SK-N-MC (cell line): ENCODE data around the gene SCMH1.

Source experiments
- DNase-seq: peaks from one replicate; pipeline ENCODE4 v3.0.0-alpha.2; 2011; ENCODE audit warnings: low read depth, low spot score
- H3K27ac ChIP-seq: fragments of 200-600 bp; sonication (generic); 2 replicates; pipeline ENCODE4 v1.5.1; 2016; ENCODE audit warnings: mixed run types
- H3K36me3 ChIP-seq: fragments of 200-600 bp; sonication (generic); 2 replicates; pipeline ENCODE4 v1.6.1; 2017; ENCODE audit warnings: antibody characterized with exemption, low read length, mixed read lengths; ENCODE audit not compliant: insufficient read depth
- H3K4me3 ChIP-seq: fragments of 200-600 bp; sonication (generic); 2 replicates; pipeline ENCODE4 v1.5.1; 2016
- H3K9ac ChIP-seq: fragments of 200-600 bp; sonication (generic); 2 replicates; pipeline ENCODE4 v1.8.0; 2017; ENCODE audit warnings: mixed run types, mixed read lengths; ENCODE audit not compliant: insufficient read length
- H3K9me3 ChIP-seq: fragments of 200-600 bp; sonication (generic); 2 replicates; pipeline ENCODE4 v1.6.1; 2017; ENCODE audit warnings: low read depth, mild to moderate bottlenecking, antibody characterized with exemption, low read length, moderate library complexity, mixed read lengths
- EZH2 ChIP-seq: fragments of 200-600 bp; sonication (generic); IDR thresholded peaks from one replicate; pipeline ENCODE4 v1.6.1; 2017; ENCODE audit warnings: antibody characterized with exemption
- FOXP2 ChIP-seq: optimal IDR thresholded peaks from 2 replicates; pipeline ENCODE3; 2011; ENCODE audit warnings: mild to moderate bottlenecking, moderate library complexity; ENCODE audit not compliant: insufficient read depth; ENCODE audit errors: extremely low read length, control extremely low read depth
- POLR2AphosphoS5 ChIP-seq: IDR thresholded peaks from 2 replicates; pipeline ENCODE4 v1.6.1; 2012; ENCODE audit warnings: mild to moderate bottlenecking, low read depth, low read length, borderline replicate concordance

SCMH1 gene

DNA sequence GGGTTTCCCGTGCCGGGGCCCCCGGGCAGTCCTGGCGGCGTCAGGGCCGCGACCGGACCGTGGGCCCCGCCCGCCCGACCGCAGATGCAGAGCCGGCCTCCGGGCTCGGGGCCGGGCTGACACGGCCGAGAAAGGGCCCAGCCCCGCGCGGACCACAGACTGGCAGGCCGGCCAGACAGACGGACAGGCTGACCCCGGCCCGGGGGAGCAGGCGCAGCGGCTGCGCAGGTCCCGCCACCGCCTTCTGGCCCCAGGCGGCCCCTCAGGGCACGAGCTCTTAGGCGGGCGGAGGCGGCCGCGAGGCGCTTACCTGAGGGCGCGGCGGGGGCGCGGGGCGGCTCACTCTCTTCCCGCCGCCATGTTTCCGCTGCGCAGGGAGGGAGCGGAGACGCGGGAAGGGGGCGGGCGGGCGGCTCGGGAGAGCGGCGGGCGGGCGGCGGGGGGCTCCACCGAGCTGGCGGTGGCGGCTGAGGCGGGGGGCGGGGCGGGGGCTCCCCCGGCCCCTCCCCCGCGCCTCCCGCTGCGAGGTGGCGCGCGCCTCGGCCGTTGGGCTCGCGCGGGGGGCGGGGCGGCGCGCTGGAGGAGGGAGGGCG, at the start of gene SCMH1:
Gene SCMH1, minus strand, starts transcription at position 558 of the 593 bp plus-strand sequence. CDS start 56,173 bp downstream, outside the sequence.
- H3K27ac ChIP-seq, result peak within 1 kb of the TSS; percentile 82
- no peak for DNase-seq

DNA sequence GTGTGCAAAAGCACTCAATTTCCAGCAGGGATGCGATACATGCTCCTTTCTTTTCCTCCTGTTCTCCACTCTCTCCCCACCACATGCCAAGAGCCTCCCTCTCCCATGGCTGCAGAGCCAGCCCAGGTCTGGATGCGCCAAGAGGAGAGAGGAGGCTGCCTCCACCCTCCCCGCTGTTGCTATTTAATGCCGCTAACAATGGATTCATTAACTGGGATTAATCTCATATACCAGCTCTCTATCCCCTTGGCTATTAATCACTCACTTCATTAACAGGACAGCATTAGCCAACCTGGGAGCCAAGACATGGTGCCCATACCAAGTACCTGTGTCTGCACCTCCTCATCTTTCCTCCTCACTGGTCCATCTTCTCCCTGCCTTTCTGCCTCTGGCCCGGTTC, 49.1 kb upstream of the SCMH1 start:
- TF ChIP-seq POLR2AphosphoS5 (no peak), FOXP2 (no peak), EZH2 (no peak)
- no peak for DNase-seq
- no peak overlapping the region for H3K27ac ChIP-seq
- H3K4me3 ChIP-seq, result no peak overlapping the region
- H3K36me3 ChIP-seq, result no peaks in the 10 kb centered on the region
- no peak overlapping the region for H3K9ac ChIP-seq
- no peaks in the 10 kb centered on the region for H3K9me3 ChIP-seq

More for the DNA sequence above, at the start of gene SCMH1:
- TF ChIP-seq POLR2AphosphoS5 (no peak; the same call in 1 of the 2 replicates), EZH2 (no peak), FOXP2 (no peak)
- Histone ChIP-seq H3K36me3 (no peaks in the 10 kb centered on the region), H3K9me3 (no peaks in the 10 kb centered on the region), H3K4me3 (peak within 1 kb of the TSS; percentile 89), H3K9ac (peak within 1 kb of the TSS; percentile 85)

DNA sequence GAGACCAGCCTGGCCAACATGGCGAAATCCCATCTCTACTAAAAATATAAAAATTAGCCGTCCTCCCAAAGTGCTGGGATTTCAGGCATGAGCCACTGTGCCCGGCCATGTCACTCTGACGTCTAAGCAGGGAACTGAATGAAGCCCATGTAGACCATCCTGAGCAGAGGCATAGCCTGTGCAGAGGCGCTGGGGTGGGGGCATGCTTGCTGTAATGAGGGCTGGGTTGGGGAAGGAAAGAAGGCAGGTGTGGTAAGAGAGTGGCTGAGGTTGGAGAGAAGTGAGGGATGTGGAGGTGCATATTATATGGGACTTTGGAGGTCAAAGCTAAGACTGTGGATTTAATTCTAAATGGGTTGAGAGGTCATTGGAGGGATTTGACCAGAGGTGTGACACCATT, 47.1 kb upstream of the SCMH1 start:
- H3K4me3 ChIP-seq, result no peak overlapping the region
- no peak overlapping the region for H3K27ac ChIP-seq
- TF ChIP-seq FOXP2 (no peak), POLR2AphosphoS5 (no peak), EZH2 (no peak)
- H3K36me3 ChIP-seq, result no peaks in the 10 kb centered on the region
- no peak overlapping the region for H3K9ac ChIP-seq
- no peak for DNase-seq
- no peaks in the 10 kb centered on the region for H3K9me3 ChIP-seq

DNA sequence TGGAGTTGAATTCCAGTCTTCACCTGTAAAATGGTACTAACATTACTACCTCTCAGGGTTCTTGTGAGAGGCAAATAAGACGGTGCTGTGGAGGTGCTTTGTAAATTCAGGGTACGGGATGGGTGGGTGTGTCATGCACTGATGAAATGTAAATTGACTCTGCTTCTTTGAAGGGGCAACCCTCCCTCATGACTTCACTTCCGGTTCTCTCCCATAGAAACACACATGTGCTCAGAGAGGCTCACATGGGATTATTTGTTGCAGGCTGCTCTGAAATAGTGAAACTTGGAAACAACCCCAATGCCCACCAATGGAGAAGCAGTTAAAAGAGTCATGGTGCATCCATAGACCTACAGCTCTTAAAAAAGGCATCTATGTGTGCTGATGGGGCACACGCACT, 44.9 kb upstream of the SCMH1 start:
- Histone ChIP-seq H3K4me3 (no peak overlapping the region), H3K36me3 (no peaks in the 10 kb centered on the region), H3K27ac (no peak overlapping the region), H3K9ac (no peak overlapping the region), H3K9me3 (no peaks in the 10 kb centered on the region)
- DNase-seq, result no peak
- no peak for TF ChIP-seq FOXP2
- TF ChIP-seq EZH2, result no peak
- no peak for TF ChIP-seq POLR2AphosphoS5

DNA sequence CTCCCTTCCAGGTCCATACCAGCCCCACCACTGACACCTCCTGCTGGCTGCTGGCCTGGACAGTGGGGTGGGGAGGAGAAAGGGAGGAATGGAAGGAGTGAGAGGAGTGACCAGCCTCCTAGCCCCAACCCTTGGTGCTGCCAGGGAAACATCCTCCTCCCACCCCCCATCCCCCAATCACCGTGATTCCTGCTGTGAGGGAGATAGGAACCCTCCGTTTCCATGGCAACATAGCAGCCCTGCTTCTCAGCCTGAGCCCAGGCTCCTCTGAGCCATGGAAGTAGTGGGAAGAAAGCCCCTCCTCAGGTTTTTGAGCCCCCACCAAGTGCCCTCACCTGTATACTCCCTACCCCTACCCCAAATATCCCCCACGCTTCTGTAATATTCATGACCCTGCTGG, 44.4 kb upstream of the SCMH1 start:
- H3K27ac ChIP-seq, result no peak overlapping the region
- H3K36me3 ChIP-seq, result no peaks in the 10 kb centered on the region
- TF ChIP-seq FOXP2 (no peak), POLR2AphosphoS5 (no peak), EZH2 (no peak)
- H3K4me3 ChIP-seq, result no peak overlapping the region
- no peaks in the 10 kb centered on the region for H3K9me3 ChIP-seq
- H3K9ac ChIP-seq, result no peak overlapping the region
- DNase-seq, result no peak

DNA sequence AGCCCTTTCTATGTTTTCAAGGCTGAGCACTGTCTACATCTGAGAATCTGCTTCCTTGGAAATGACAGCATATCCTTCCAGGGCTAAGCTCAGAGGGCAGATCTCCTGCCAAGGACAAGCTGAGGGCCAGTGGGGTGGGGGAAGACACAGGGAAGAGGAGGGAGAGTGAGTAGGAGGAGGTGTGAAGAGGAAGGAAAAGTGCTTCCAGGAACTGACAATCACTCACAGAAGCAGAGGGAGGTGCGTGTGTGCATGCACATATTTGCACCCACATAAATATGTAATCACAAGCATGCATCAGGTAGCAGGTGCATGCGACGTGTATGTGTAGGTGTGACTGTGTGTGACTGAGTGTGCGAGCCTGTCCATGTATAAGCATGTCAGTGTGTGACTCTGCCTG, 43.7 kb upstream of the SCMH1 start:
- Histone ChIP-seq H3K9me3 (no peaks in the 10 kb centered on the region), H3K36me3 (no peaks in the 10 kb centered on the region), H3K27ac (no peak overlapping the region), H3K4me3 (no peak overlapping the region), H3K9ac (no peak overlapping the region)
- TF ChIP-seq FOXP2 (no peak), EZH2 (no peak), POLR2AphosphoS5 (no peak)
- DNase-seq, result no peak

DNA sequence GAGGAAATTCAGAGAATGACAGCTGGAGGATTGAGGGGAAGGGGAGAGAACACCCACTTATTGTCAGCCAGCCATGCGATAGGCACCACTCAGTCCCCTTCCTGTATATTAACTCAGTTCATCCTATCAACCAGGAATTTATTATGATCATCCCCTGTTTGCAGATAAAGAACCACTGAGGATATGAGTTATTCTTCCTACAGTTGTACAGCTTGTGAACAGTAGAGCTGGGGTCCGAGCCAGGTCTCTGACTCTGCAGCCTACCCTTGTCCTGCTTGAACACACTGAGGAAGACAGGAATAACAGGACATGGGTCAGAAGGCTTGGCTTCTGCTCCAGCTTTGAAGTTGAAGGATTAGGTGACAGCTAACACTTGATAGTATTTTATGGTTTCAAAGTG, 42.0 kb upstream of the SCMH1 start:
- TF ChIP-seq FOXP2 (no peak), EZH2 (no peak), POLR2AphosphoS5 (no peak)
- Histone ChIP-seq H3K27ac (no peak overlapping the region), H3K9me3 (no peaks in the 10 kb centered on the region), H3K9ac (no peak overlapping the region), H3K36me3 (no peaks in the 10 kb centered on the region), H3K4me3 (no peak overlapping the region)
- DNase-seq, result no peak

DNA sequence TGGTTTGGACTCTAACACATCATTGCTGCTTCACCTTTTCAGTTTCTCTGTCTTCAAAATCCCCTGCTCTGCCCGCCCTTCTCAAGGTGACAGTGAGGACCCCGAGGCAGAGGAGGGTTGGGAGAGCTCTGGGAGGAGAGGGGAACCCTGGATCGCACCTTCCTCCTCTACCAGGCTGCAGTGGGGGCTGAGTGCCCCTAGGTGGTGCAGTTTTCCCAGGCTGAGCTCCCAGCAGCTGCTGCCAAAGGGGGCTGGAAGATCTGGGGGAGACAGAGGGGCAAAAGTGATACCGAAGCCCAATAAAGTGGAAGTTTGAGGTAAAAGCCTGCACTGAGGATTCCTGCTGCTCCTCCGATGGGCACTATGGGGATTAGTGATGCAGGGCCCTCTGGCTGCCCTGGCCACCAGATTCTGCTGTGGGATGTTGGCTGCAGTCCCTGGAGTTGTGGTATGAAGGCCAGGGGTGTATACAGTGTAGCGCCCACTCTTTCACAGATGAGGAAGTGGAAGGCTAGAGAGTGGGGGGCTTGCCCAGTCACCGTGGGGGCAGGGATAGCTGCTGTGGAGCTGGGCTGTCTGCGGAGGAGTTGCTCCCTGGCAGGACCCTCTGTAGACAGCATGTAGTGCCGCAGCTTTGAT, 40.7 kb upstream of the SCMH1 start:
- no peak overlapping the region for H3K4me3 ChIP-seq
- H3K36me3 ChIP-seq, result no peaks in the 10 kb centered on the region
- H3K9me3 ChIP-seq, result no peaks in the 10 kb centered on the region
- H3K9ac ChIP-seq, result no peak overlapping the region
- DNase-seq, result no peak
- no peak for TF ChIP-seq FOXP2
- no peak for TF ChIP-seq EZH2
- H3K27ac ChIP-seq, result no peak overlapping the region

DNA sequence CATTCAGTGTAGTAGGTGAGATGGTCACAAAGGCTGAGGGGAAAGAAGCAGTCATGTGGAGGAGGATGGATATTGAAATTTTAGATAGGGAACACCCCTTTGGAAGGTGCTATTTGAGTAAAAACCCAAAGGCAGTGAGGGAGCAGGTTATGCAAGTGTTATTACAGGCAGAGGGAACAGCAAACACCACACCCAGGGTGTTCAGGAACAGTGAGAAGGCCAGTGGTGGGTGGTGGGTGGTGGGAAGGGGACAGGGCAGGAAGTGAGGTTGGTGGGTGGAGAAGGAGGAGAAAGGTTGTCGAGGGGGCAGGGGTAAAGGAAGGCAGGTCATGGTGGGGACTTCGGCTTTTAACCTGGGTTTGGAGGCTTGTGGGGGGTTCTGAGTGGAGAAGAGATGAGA, 39.2 kb upstream of the SCMH1 start:
- no peak for DNase-seq
- no peak for TF ChIP-seq EZH2
- no peaks in the 10 kb centered on the region for H3K36me3 ChIP-seq

More for the DNA sequence above, 39.2 kb upstream of the SCMH1 start:
- H3K9me3 ChIP-seq, result no peaks in the 10 kb centered on the region
- no peak overlapping the region for H3K9ac ChIP-seq
- H3K4me3 ChIP-seq, result no peak overlapping the region
- no peak overlapping the region for H3K27ac ChIP-seq
